Endothelial cell of umbilical vein (primary cell): ENCODE measurements around the gene ATP6V1G2. TPM values are rescaled to one million over a fixed set of nuclear protein-coding genes. Genes with fewer than 3 reads are reported as not detected.
A peak's percentile ranks its signal among the peaks of the same experiment; 100 is the strongest.

Source experiments
- BruUV-seq: library from RNA; stranded (reverse); fragments of 400-500 nt; replicated peaks from 2 replicates; lab custom pipeline; 2021; lab: Mats Ljungman, UMichigan
- CTCF ChIA-PET: fragments of 300-600, 350-600 bp; sonication (Branson Sonifier 250); formaldehyde crosslinking; loops from one replicate; lab custom pipeline; 2021; ENCODE audit warnings: antibody characterized with exemption, inconsistent platforms; lab: Charles Lee
- POLR2A ChIA-PET: fragments of 300-600, 350-600 bp; sonication (Branson Sonifier 250); formaldehyde crosslinking; loops from one replicate; lab custom pipeline; 2021; ENCODE audit warnings: antibody characterized with exemption, inconsistent platforms; lab: Charles Lee
- DNase-seq: peaks from one replicate; pipeline ENCODE4 v3.0.0-alpha.2; 2011; ENCODE audit warnings: low read depth, low spot score
- FAIRE-seq: peaks from 2 replicates; lab custom pipeline; 2011; peaks lifted over from hg19 to GRCh38; lab: Jason Lieb, UNC
- H2AFZ ChIP-seq: 2 replicates; pipeline ENCODE4 v1.6.0; 2012; ENCODE audit warnings: low read depth, low read length, control low read depth, inconsistent platforms
- H3K27ac ChIP-seq: 2 replicates; pipeline ENCODE4 v1.5.1; 2011; ENCODE audit warnings: low read depth, mild to moderate bottlenecking, control low read depth, low read length, moderate library complexity; ENCODE audit not compliant: insufficient read depth
- H3K27me3 ChIP-seq, 2 experiments: 2 replicates each; pipeline versions ENCODE4 v1.6.0 to v1.6.1; 2011; ENCODE audit warnings: low read length in 2 of 2, mixed read lengths in 1 of 2; ENCODE audit not compliant: control insufficient read depth in 2 of 2, insufficient read depth in 2 of 2
- H3K36me3 ChIP-seq, 2 experiments: 2 replicates in 1 of 2; 3 replicates in 1 of 2; pipeline ENCODE4 v1.5.1; 2011; ENCODE audit warnings: low read length in 2 of 2, mild to moderate bottlenecking in 1 of 2, moderate library complexity in 1 of 2; ENCODE audit not compliant: control insufficient read depth in 2 of 2, insufficient read depth in 2 of 2; ENCODE audit errors: extremely low read depth in 1 of 2
- H3K4me1 ChIP-seq: 3 replicates; pipeline ENCODE4 v1.5.1; 2011; ENCODE audit warnings: mild to moderate bottlenecking, low read length; ENCODE audit not compliant: control insufficient read depth, insufficient read depth; ENCODE audit errors: extremely low read depth
- H3K4me2 ChIP-seq: 2 replicates; pipeline ENCODE4 v1.6.1; 2011; ENCODE audit warnings: low read length, control low read depth, mixed read lengths; ENCODE audit not compliant: insufficient read depth
- H3K4me3 ChIP-seq, 3 experiments: fragments of 200-600 bp in 1 of 3; sonication (generic), shearing (Covaris generic) in 1 of 3; replicated peaks in 1 of 3; 2 replicates each; pipeline ENCODE4 v1.5.1; 2011 to 2016; ENCODE audit warnings: control low read depth in 3 of 3, low read length in 3 of 3, mild to moderate bottlenecking in 2 of 3, inconsistent platforms in 1 of 3, low read depth in 1 of 3, moderate library complexity in 1 of 3; ENCODE audit not compliant: insufficient read depth in 1 of 3
- H3K79me2 ChIP-seq: 2 replicates; pipeline ENCODE4 v1.6.0; 2012; ENCODE audit warnings: low read length, inconsistent platforms; ENCODE audit not compliant: control insufficient read depth, insufficient read depth
- H3K9ac ChIP-seq: replicated peaks from 2 replicates; pipeline ENCODE3; 2011; ENCODE audit warnings: low read length, control low read depth; ENCODE audit not compliant: insufficient read depth; ENCODE audit errors: extremely low read depth
- H3K9me1 ChIP-seq: replicated peaks from 3 replicates; pipeline ENCODE4 v1.6.0; 2011; ENCODE audit warnings: mild to moderate bottlenecking, low read length; ENCODE audit not compliant: control insufficient read depth, insufficient read depth; ENCODE audit errors: extremely low read depth
- H3K9me3 ChIP-seq: replicated peaks from 2 replicates; pipeline ENCODE4 v1.5.1; 2012; ENCODE audit warnings: low read length, inconsistent platforms; ENCODE audit not compliant: control insufficient read depth, insufficient read depth
- H4K20me1 ChIP-seq: replicated peaks from 2 replicates; pipeline ENCODE3; 2011; ENCODE audit warnings: mild to moderate bottlenecking, low read length; ENCODE audit not compliant: control insufficient read depth, insufficient read depth; ENCODE audit errors: extremely low read depth
- CTCF ChIP-seq, 2 donors: IDR thresholded peaks; 1 replicate in 1 of 2; 2 replicates in 1 of 2; pipeline ENCODE4 v1.5.1; 2011; ENCODE audit warnings: low read length in 2 of 2, mild to moderate bottlenecking in 2 of 2, moderate library complexity in 2 of 2, control low read depth in 1 of 2, inconsistent platforms in 1 of 2, low read depth in 1 of 2; ENCODE audit not compliant: insufficient read depth in 1 of 2; ENCODE audit errors: extremely low read depth in 1 of 2
- EZH2 ChIP-seq: IDR thresholded peaks from 2 replicates; pipeline ENCODE4 v1.6.1; 2012; ENCODE audit warnings: borderline replicate concordance, low read depth, mild to moderate bottlenecking, moderate library complexity, low read length, inconsistent platforms; ENCODE audit not compliant: severe bottlenecking
- FOS ChIP-seq: IDR thresholded peaks from 2 replicates; pipeline ENCODE4 v1.6.1; 2011; ENCODE audit warnings: mild to moderate bottlenecking, low read length, moderate library complexity, borderline replicate concordance; ENCODE audit not compliant: insufficient read depth
- JUN ChIP-seq: IDR thresholded peaks from 2 replicates; pipeline ENCODE4 v1.6.1; 2011; ENCODE audit warnings: borderline replicate concordance, low read depth; ENCODE audit not compliant: insufficient read length, insufficient read depth
- MAX ChIP-seq: IDR thresholded peaks from 2 replicates; pipeline ENCODE4 v1.6.1; 2011; ENCODE audit not compliant: insufficient read depth, insufficient read length
- MYC ChIP-seq: IDR thresholded peaks from one replicate; pipeline ENCODE4 v1.6.1; 2011; ENCODE audit warnings: mild to moderate bottlenecking, low read depth, low read length
- POLR2A ChIP-seq: IDR thresholded peaks from 2 replicates; pipeline ENCODE4 v1.6.1; 2012; ENCODE audit warnings: low read depth, mild to moderate bottlenecking, control low read depth, low read length
- POLR2AphosphoS5 ChIP-seq: IDR thresholded peaks from 2 replicates; pipeline ENCODE4 v1.6.1; 2012; ENCODE audit warnings: low read depth, mild to moderate bottlenecking, control low read depth, low read length, moderate library complexity; ENCODE audit not compliant: insufficient read depth
- dilution Hi-C: fragments of 300-500 bp; cut with MboI; formaldehyde crosslinking; loops from one replicate; pipeline ENCODE4 v1.15.0; 2019; ENCODE audit warnings: low sequenced_read_pairs; ENCODE audit not compliant: extremely low pct_ligation_motif_present
- intact Hi-C: fragments of 100-400 bp; cut with micrococcal nuclease; formaldehyde crosslinking; loops from one replicate; pipeline ENCODE4 v1.10.0; 2022
- polyA plus RNA-seq, 4 experiments: library from polyadenylated mRNA; depleted of rRNA in 3 of 4; stranded (reverse) in 3 of 4; unstranded in 1 of 4; fragments of >200 nt; gene quantifications; 2 replicates each; pipeline versions ENCODE4 v1.2.1 to v1.2.3, GENCODE V29; 2011 to 2012; ENCODE audit warnings: missing spikeins in 1 of 4
- total RNA-seq: library from RNA; stranded (reverse); gene quantifications from 2 replicates; pipeline ENCODE4 v1.2.3, GENCODE V29; 2021

ATP6V1G2 gene
- total and polyA plus RNA-seq, 2 donors (not counting 3 experiments of a cell fraction or from before 2014, with no cell fraction given): 0.70 to 0.84 TPM

DNA sequence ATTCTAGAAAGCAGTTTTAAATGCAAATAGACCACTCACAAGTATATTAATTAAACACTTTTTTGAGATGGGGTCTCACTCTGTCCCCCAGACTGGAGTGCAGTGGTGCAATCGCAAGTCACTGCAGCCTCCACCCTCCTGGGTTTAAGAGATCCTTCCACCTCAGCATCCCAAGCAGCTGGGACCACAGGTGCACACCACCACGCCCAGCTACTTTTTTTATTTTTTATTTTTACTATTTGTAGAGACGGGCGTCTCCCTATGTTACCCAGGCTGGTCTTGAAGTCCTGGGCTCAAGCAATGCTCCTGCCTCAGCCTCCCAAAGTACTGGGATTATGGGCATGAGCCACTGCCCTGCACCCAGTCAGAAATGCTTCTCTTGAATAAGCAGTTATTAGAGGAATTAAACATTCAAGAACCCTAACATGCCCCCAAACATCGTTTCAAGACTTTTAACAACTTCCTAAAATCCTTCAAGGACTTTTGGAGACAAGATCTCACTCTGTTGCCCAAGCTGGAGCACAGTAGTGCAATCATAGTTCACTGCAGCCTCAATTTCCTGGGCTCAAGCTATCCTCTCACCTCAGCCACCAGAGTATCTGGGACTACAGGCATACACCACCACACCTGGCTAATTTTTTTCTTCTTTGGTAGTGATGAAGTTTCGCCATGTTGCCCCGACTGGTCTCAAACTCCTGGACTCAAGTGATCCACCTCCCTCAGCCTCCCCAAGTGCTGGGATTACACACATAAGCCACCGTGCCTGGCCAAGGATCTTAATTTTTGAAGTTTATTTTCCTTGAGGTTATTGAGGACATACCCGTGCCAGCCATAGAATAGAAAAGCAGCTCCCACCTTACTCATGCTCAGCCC lies 14.4 kb downstream of the ATP6V1G2 start:
- FAIRE-seq (peak; percentile 56), DNase-seq (no peak)
- Histone ChIP-seq H3K4me3 (no peak overlapping the region), H3K4me2 (no peak overlapping the region), H3K9me1 (no peaks in the 10 kb centered on the region), H3K79me2 (peaks cover 38% of the 10 kb centered on the region), H3K9ac (no peak overlapping the region), H3K27ac (no peak overlapping the region), H3K27me3 (no peaks in the 10 kb centered on the region), H3K4me1 (peaks cover 5% of the 10 kb centered on the region), H3K36me3 (peaks cover 39 to 56% of the 10 kb centered on the region in 2 experiments), H4K20me1 (no peaks in the 10 kb centered on the region), H3K9me3 (no peaks in the 10 kb centered on the region), H2AFZ (no peak overlapping the region)
- TF ChIP-seq POLR2A (peak; percentile 26), POLR2AphosphoS5 (no peak), MYC (no peak), CTCF (IDR thresholded peaks at IDR 0.05; ENCODE audit: extremely low read depth in 1 of 2, insufficient read depth in 1 of 2, low read depth in 1 of 2, low read length in 2 of 2) (no peak), FOS (no peak), JUN (no peak), MAX (no peak), EZH2 (no peak)
- no TSS peak for BruUV-seq
- ChIA-PET POLR2A (interaction anchor here (0.8 to 1.6 kb wide), 2 partner anchors 10 to 37 kb away, joined by 3 to 4 read pairs; partner anchors contain the start of gene DDX39B), CTCF (interaction anchor here (1.0 to 1.6 kb wide), 4 partner anchors 10 to 49 kb away, joined by 3 to 7 read pairs (median 4); partner anchors contain the start of gene DDX39B)
- intact Hi-C loops: no loop called here
- dilution Hi-C loops: no loop called here
